HG03565 (cell line): ENCODE data around the gene MAPKAPK5.
"Not testable (repeated sequence)": the region's sequence is repeated elsewhere in the genome, so short reads cannot be mapped to it uniquely, and the experiment has no call there.

ENCODE experiments used
- ATAC-seq: cut with Tn5 transposase; IDR thresholded peaks from one replicate; pipeline ENCODE4 v1.9.1; 2021; ENCODE audit warnings: mild to moderate bottlenecking, moderate library complexity; ENCODE audit not compliant: unreplicated experiment

The MAPKAPK5 gene

GRCh38 chr12:111841750-111842555 is at the start of gene MAPKAPK5:
MAPKAPK5 (plus strand) TSS chr12:111842228; CDS start chr12:111842734, 506 bp downstream.
- peak; percentile 65 for ATAC-seq

- ATAC-seq: no peak
Observed at GRCh38 chr12:111792856-111793235, 49.2 kb upstream of the MAPKAPK5 start.

- no peak for ATAC-seq
Observed at GRCh38 chr12:111798182-111798581, 43.8 kb upstream of the MAPKAPK5 start.

- no peak for ATAC-seq
Observed at GRCh38 chr12:111799758-111800157, 42.3 kb upstream of the MAPKAPK5 start.

GRCh38 chr12:111803038-111803626 is 38.9 kb upstream of the MAPKAPK5 start:
- no peak for ATAC-seq

- no peak for ATAC-seq
Observed at GRCh38 chr12:111803851-111804250, 38.2 kb upstream of the MAPKAPK5 start.

GRCh38 chr12:111806304-111806703 is 35.7 kb upstream of the MAPKAPK5 start:
- no peak for ATAC-seq

- ATAC-seq: no peak
Observed at GRCh38 chr12:111807232-111807631, 34.8 kb upstream of the MAPKAPK5 start.

- ATAC-seq: no peak
Observed at GRCh38 chr12:111812881-111813741, 28.9 kb upstream of the MAPKAPK5 start.

- no peak for ATAC-seq
Observed at GRCh38 chr12:111816065-111816615, 25.9 kb upstream of the MAPKAPK5 start.

- not testable (repeated sequence) for ATAC-seq
Observed at GRCh38 chr12:111816898-111817297, 25.1 kb upstream of the MAPKAPK5 start.

- ATAC-seq: no peak
Observed at GRCh38 chr12:111818340-111818739, 23.7 kb upstream of the MAPKAPK5 start.

- ATAC-seq: no peak
Observed at GRCh38 chr12:111819191-111820158, 22.6 kb upstream of the MAPKAPK5 start.

GRCh38 chr12:111820828-111821227 is 21.2 kb upstream of the MAPKAPK5 start:
- ATAC-seq: not testable (repeated sequence)

- ATAC-seq: no peak
Observed at GRCh38 chr12:111822886-111823285, 19.1 kb upstream of the MAPKAPK5 start.

GRCh38 chr12:111823891-111824290 is 18.1 kb upstream of the MAPKAPK5 start:
- no peak for ATAC-seq

GRCh38 chr12:111824312-111824711 is 17.7 kb upstream of the MAPKAPK5 start:
- not testable (repeated sequence) for ATAC-seq

- no peak for ATAC-seq
Observed at GRCh38 chr12:111825509-111825908, 16.5 kb upstream of the MAPKAPK5 start.

- ATAC-seq: no peak
Observed at GRCh38 chr12:111826316-111826715, 15.7 kb upstream of the MAPKAPK5 start.

- ATAC-seq: no peak
Observed at GRCh38 chr12:111826992-111827391, 15.0 kb upstream of the MAPKAPK5 start.
